Activated T-cell treated with anti-CD3 and anti-CD28 coated beads for 1 hour (primary cell): ENCODE data around the gene C9orf43.
"Not testable (repeated sequence)": the region's sequence is repeated elsewhere in the genome, so short reads cannot be mapped to it uniquely, and the experiment has no call there.

ENCODE experiments used
- DNase-seq: peaks from one replicate; pipeline ENCODE4 v3.0.0-alpha.2; 2020; ENCODE audit warnings: low read depth

The C9orf43 gene

GRCh38 chr9:113381909-113382411 lies 28.6 kb upstream of the C9orf43 start:
- no peak for DNase-seq

GRCh38 chr9:113386571-113387393 lies 23.8 kb upstream of the C9orf43 start:
- DNase-seq = no peak

- DNase-seq = no peak
Measured at GRCh38 chr9:113387560-113388230, 22.9 kb upstream of the C9orf43 start.

GRCh38 chr9:113388833-113389232 lies 21.7 kb upstream of the C9orf43 start:
- no peak for DNase-seq

GRCh38 chr9:113389451-113389850 lies 21.1 kb upstream of the C9orf43 start:
- DNase-seq = no peak

- DNase-seq = no peak
Measured at GRCh38 chr9:113390192-113390960, 20.2 kb upstream of the C9orf43 start.

GRCh38 chr9:113391917-113392316 lies 18.6 kb upstream of the C9orf43 start:
- DNase-seq = no peak

GRCh38 chr9:113393281-113393680 lies 17.3 kb upstream of the C9orf43 start:
- no peak for DNase-seq

GRCh38 chr9:113395000-113395861 lies 15.3 kb upstream of the C9orf43 start:
- no peak for DNase-seq

- no peak for DNase-seq
Measured at GRCh38 chr9:113397203-113397631, 13.3 kb upstream of the C9orf43 start.

- DNase-seq = no peak
Measured at GRCh38 chr9:113398796-113399195, 11.8 kb upstream of the C9orf43 start.

GRCh38 chr9:113399646-113400200 lies 10.8 kb upstream of the C9orf43 start:
- DNase-seq = no peak

- DNase-seq = peak; percentile 100
Measured at GRCh38 chr9:113401027-113401792, 9.3 kb upstream of the C9orf43 start, which contains the start of gene ALAD. Gene ALAD, minus strand, starts transcription at chr9:113401284. Its CDS starts 7,725 bp downstream, at chr9:113393559.

- DNase-seq = no peak
Measured at GRCh38 chr9:113403646-113404045, 6.9 kb upstream of the C9orf43 start.

- not testable (repeated sequence) for DNase-seq
Measured at GRCh38 chr9:113406353-113406752, 4.2 kb upstream of the C9orf43 start.

GRCh38 chr9:113406873-113407511 lies 3.6 kb upstream of the C9orf43 start:
- peak; percentile 32 for DNase-seq

GRCh38 chr9:113409481-113409880 lies 1.1 kb upstream of the C9orf43 start:
- no peak for DNase-seq

- DNase-seq = no peak
Measured at GRCh38 chr9:113409883-113410206, 702 bp upstream of the C9orf43 start.

GRCh38 chr9:113416149-113416721 lies 5.7 kb downstream of the C9orf43 start:
- no peak for DNase-seq

- DNase-seq = no peak
Measured at GRCh38 chr9:113417370-113417769, 6.8 kb downstream of the C9orf43 start.
